NCI-H82 treated with DMSO at 0.1 percent for 48 hours (cell line): ENCODE measurements around the gene CDK10.
A peak's percentile ranks its signal among the peaks of the same experiment; 100 is the strongest.

Experiments
- DNase-seq: peaks from one replicate; lab custom pipeline; 2025; ENCODE audit not compliant: unreplicated experiment; lab: John Stamatoyannopoulos, UW

The CDK10 gene

DNA sequence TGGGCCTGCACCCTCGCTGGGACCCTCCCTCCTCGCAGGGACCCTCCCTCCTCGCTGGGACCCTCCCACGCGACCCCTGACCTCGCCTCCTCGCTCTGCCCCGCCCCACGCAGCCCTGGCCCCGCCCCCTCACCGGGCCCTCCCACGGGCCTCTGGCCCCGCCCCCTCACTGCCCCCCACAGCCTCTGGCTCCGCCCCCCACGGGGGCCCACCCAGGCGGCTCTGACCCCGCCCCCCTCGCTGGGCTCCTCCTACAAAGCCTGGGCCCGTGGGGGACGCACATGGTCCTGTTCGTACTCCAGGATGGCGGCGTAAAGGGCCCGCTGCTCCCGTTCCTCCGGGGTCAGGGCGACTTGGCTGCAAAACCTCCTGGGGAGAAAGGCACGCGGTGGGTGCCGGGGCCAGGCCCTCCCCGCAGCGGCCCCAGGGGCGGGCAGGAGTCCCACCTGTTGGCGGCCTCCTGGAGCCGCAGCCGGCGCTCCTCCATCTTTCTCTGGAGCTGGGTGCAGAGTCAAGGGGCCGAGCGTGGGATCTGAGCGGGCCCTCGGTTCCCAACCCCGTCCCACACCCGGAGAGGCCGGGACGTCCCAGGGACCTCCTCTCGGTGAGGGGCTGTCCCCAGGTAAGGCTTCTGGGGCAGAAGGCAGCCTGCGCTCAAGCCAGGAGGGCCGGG is 25.2 kb downstream of the CDK10 start:
- DNase-seq = peak; percentile 38

DNA sequence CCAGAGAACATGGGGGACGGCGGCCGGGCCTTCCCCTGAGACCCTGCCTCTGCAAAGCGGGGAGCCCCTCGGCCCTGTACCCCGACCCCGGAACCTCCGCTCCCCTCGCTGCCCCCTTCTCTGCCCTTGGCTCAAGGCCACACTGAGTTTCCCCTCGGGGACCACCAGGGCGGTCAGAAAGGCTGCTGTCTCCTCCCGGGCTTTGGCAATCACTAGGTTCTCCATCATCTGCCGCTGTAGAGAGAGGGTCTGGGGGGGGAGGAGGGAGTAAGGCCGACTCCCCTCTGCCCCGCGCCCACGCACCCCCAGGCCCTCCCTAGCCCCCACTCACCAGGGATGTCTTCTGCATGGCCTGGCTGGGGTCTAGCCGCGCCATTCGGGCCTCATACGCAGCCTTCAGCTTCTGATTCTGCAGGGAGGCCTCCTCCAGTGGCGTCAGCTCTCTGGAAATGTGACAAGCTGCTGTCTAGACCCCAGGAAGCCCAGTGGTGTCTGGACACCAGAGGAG is 25.8 kb downstream of the CDK10 start:
- no peak for DNase-seq

DNA sequence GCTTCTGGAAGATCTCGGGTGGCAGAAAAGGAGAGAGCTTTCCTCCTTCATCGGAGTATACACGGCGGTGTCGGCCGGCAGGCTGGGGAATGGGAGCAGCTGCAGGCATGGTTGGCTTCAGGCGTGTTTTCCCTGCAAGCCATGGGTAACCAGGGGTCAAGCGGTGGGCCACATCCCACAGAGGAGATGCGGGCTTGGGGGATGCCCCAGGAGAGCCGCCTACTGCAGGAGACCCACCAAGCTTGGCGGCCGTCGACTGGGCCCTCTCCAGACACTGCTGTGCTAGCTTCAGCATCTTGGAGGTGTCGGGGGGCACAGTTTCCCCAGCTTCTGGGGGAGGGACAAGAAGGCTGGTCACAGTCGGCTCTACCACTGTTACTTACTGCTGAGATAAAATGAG is 30.0 kb downstream of the CDK10 start:
- DNase-seq = no peak

DNA sequence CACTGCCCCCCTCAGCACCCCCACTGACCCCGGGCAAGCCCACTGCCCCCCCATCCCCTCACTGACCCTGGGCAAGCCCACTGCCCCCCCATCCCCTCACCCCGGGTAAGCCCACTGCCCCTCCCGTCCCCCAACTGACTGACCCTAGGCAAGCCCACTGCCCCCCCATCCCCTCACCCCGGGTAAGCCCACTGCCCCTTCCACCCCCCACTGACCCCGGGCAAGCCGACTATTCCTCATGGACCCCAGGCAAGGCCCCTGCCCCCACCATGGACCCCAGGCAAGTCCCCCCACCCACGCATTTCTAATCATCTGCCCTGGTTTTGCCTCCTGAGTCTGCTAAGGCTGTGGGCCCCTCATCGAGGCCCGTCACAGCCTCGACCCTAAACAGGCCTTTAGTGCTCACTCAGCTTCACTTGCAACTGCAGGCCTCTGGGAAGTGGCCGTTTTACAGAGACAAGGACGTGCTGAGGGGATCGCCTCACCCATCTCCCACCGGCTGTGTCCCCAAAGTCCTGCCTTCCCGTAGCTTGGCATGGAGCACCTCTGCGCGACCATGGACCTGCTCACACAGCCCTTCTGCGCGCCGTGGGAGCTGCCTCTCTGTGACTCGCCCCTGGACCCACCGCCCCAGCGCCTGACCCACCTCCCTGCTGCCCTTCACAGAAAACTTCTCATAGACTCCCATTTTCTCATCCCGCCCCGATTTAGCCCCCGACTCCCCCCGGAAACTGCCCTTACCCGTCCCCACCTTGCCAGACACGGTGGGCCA is 30.6 kb downstream of the CDK10 start:
- no peak for DNase-seq

DNA sequence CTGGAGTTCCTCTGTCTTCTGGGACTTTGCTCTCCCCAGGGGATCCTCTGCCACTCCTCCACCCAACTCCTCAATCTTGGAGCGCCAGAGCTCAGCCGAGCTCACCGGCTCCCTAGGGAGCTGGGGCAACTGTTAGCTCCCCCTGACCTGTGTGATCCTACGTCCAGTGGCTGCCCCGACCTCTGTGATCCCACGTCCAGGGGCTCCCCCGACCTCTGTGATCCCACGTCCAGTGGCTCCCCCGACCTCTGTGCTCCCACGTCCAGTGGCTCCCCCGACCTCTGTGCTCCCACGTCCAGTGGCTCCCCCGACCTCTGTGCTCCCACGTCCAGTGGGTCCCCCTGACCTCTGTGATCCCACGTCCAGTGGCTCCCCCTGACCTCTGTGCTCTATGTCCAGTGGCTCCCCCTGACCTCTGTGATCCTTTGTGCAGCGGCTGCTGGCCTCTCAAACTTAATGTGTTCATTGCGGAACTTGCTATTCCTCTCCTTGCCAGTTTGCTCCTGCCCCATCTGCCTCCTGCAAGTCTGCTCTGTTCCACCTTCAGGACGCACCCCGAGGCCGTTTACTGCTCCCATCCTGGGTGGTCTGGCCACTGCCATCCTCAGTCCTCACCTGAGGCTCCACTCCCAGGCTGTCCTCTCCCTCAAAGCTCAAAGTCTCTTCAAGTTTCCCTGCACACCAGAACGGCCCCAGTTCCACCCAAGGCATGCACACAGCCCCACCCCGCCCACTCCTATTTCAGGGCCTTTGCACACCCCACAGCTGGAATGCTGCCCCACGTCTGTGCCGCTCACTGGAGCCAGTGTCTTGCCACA is 31.4 kb downstream of the CDK10 start:
- no peak for DNase-seq

DNA sequence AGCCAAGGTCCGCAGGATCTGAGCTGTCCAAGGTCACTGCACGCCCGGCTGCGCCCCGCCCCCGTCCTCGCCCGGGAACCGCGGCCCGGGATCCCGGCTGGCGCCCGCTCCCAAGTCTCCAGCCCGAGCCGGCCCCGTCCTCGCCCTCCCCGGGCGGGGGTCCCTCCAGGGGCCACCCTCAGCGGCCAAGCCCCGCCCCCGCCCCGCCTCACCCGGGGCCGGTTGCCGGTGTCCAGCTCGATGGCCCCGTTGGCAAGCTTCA is 34.0 kb downstream of the CDK10 start:
- no peak for DNase-seq

DNA sequence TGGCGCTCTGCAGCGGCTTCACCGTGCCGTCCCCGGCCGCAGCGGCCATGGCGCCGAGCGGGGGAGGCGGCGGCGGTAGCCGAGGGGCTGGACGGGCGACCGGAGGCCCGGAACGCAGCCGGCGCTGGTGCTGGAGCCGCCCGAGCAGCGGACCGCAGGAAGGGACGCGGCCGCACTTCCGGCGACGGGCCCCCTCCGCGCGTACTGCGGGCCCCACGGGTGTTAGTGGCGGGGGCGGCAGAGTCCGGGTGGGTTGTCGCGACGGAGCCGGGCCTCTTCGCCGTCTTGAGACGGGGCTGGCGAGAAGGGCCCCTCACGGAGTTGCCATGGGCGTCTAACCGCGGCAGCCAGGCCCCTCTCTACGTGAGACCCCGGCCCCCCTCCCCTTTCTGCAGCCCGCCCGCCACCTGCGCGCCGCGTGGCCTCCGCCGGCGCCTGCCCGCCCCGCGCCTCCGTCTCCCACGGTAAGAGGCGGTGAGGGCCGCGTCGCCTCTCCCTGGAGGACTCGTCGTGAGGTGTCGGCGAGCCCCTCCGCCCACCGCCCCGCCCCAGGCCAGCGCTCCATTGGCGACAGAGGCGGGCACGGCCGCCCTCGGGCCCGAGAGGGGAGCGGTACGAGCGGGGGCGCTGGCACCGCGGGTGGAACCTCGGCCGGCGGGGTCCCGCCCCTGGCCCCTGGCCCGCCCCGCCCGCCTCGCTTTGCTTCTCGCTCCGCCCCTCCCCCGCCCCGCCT is 34.5 kb downstream of the CDK10 start, which contains the start of the genes VPS9D1 and ZNF276:
Gene VPS9D1 (minus strand): TSS at position 86 of the 733 bp plus-strand sequence. CDS start 37 bp downstream, at position 49.
Gene ZNF276 (plus strand): TSS at position 725 of the 733 bp plus-strand sequence. CDS start 104 bp downstream, outside the sequence.
- DNase-seq = no peak

DNA sequence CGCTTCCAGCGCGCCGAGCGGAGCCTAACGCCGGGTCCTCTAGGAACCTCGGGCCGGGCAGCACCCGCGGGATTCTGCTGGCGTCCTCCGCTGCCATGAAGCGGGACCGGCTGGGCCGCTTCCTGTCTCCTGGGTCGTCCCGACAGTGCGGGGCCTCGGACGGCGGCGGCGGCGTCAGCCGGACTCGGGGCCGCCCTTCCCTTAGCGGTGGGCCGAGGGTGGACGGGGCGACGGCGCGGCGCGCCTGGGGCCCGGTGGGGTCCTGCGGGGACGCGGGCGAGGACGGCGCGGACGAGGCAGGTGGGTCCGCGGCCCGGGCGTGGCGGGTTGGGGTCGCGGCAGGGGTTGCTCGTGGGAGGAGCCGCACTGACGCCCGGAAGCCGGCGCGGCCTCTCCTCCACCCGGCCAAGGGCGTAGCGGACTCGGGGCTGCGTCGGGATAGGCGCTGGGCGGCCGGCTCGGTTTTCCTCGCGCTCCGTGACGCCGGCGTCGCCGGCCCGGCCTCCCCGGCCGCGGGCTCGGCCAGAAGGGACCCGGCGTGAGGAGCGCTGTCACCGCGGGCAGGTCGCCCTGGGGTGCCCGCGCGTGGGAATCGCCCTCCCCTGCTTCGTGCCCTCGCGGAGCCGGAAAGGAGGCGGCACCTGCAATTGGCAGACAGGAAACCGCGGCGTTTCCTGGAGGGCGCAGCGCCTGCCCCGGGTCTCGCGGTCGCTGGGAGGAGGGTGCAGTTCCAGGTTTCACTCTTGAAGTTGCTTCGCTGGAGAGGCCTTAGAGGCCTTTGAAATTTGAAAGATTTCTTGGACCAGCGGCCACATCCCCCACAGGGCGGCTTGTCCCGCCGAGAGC is 35.3 kb downstream of the CDK10 start:
- DNase-seq = no peak

DNA sequence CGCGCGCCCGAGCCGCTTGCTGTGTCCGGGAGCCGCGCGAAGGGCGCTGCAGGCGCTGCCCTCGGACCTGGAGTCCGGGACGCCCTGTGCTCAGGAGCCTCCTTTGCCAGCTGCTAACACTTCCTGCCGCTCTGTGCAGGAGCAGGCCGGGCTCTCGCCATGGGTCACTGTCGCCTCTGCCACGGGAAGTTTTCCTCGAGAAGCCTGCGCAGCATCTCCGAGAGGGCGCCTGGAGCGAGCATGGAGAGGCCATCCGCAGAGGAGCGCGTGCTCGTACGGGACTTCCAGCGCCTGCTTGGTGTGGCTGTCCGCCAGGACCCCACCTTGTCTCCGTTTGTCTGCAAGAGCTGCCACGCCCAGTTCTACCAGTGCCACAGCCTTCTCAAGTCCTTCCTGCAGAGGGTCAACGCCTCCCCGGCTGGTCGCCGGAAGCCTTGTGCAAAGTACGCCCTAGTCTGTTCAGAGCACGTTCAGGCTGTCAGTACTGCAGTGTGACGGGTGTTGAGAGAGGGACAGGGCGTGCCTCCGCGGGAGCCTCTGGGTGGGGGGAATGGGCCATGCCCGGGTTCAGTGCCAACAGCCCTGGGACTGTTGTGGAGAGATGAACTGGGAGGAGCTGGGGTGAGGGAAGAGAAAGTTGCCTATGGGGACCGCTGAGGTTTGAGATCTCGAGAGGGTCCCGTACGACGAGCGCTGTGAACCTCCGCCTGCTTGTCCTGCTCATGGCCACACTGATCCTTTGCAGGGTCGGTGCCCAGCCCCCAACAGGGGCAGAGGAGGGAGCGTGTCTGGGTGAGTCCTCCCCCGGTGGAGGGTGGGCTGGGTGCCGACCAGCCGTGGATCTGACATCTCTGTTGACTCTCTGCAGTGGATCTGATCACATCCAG is 36.1 kb downstream of the CDK10 start:
- no peak for DNase-seq

DNA sequence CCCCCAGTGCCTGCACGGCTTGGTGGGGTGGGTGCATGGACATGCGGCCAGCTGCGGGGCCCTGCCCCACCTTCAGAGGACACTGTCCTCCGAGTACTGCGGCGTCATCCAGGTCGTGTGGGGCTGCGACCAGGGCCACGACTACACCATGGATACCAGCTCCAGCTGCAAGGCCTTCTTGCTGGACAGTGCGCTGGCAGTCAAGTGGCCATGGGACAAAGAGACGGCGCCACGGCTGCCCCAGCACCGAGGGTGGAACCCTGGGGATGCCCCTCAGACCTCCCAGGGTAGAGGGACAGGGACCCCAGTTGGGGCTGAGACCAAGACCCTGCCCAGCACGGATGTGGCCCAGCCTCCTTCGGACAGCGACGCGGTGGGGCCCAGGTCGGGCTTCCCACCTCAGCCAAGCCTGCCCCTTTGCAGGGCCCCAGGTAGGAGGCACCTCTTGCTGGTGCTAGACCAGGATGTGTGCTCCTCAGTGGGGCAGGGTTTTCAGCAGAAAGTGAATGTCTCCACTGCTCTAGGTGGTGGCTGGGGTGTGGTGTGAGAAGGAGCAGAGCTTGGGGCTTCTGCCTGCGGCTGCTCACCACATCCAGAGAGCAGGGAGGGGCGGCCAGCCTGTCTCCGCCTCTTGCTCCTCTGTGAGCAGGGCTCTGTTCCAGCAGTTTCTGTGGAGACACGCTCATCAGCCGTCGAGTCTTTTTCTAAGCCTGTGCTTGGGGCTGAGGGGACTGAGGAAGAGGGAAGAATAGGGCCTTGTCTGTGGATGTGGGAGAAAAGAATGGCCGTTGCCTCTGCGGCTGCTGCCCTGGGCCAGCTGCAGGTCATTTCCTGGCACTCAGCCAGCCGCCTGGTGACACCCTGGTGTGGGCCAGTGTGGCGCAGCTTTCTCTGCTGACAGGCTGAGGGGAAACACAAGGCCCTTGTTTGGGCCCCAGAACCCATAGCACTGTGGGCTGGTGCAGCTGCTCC is 37.1 kb downstream of the CDK10 start:
- DNase-seq = no peak

DNA sequence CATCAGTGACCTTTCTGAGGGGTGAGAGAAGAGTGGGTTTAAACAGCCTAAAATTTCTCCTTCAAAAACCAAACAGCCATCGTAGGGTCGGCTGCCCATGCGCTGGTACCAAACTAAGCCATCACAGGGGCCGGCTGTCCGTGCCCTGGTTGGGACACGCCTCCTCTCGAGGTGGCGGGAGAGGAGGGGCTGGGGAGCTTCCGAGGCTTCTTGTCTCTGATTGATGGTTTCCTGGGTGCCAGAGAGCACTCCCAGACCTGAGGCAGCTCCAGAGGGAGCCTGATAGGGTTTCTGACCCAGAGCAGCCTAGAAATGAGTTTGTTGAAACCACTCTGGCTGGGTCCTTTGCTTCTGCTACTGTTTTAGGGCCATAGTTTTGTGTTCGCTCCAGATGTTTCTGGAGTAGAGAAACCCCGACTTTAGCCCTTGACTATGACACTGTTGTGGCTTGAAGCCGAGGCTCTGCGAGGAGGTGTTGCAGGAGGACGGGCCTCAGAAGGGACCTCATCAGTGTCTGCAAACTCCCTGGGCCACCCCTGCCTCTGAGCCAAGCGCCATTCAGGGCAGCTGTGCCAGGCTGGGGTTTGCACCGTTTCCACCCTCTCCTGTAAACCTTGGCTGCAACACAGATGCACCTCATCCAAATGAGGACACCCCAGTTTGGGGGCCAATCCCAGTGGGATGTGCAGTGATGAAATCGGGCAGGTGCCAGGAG is 41.1 kb downstream of the CDK10 start:
- no peak for DNase-seq

DNA sequence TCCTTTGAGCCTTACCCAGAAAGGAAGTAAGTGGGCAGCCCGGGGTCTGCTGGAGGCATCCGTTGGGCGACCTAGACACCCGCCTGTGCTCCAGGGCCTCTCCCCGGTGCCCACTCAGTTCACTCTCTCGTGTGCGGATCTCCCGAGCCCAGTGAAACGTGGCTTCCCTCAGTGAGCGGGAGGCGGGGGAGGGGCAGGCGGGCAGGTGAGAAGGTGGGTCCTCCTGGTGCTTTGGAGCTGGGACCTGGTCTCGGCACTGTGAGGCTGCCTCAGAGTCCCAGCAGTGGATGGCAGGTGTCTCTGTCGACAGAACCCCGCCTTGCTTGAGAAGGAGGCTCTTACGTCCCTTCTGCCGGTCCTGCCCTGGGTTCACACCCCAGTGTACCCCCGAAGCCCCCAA is 42.8 kb downstream of the CDK10 start:
- DNase-seq = no peak

DNA sequence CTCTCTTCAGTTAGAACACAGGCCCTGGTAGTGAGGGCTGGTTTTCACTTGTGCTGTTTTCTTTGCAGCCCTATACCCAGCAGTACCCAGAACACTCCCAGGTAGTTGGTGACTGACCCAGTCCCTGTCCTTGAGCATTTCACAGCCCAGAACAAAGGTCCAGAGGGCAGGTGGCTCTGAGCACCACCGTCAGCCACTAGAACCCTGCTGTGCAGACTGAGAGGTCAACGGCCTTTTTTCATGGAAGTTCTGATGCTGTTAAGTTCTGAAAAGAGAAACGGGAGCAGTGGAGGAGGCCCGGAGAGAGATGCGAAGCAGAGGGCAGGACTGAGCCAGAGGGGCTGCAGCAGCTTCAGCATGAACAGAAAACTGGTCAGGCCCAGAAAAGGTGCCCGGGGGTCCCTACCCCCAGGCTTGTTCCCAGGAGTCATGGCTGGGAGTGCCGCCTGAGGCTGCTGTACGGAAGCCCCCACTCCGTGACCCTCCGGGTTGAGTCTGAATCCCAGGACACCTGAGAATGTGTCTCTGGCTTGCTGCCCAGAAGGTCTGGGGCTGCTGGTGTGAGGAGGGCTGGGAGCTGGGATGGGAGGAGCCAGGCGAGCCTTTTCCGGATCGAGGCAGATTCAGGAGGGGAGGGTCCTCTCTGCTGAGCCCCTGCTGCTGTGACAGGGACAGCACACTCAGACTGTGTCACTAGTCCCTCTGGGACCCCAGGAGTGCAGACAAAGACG is 43.5 kb downstream of the CDK10 start:
- DNase-seq = no peak

DNA sequence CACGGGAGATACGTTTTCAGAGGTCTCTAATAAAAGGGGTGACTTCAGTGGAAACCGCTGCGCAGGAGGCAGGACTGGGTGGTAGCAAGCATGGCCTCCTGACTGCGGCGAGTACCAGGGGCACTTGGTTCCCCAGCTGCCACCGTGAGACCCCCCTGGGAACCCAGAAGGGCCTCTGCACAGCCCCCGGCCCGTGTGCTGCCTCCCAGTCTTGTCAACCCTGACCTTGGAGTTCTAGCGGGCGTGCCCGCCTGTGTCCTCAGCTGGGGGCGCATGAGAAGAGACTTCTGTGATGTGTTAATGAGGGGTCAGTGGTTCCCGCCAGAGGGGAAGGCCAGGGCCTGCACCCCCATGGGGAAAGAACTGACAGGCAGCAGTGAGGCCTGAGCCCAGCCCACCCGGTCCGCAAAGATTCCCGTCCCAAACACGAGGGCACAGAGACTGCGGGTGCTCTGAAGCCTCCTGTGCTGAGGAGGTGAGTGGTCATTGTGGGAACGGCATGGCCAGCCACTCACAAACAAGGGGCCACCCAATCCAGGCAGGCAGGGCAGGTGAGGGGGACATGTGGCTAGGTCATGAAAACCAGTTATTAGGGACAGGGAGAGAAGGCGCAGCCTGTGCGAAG is 44.2 kb downstream of the CDK10 start:
- no peak for DNase-seq

DNA sequence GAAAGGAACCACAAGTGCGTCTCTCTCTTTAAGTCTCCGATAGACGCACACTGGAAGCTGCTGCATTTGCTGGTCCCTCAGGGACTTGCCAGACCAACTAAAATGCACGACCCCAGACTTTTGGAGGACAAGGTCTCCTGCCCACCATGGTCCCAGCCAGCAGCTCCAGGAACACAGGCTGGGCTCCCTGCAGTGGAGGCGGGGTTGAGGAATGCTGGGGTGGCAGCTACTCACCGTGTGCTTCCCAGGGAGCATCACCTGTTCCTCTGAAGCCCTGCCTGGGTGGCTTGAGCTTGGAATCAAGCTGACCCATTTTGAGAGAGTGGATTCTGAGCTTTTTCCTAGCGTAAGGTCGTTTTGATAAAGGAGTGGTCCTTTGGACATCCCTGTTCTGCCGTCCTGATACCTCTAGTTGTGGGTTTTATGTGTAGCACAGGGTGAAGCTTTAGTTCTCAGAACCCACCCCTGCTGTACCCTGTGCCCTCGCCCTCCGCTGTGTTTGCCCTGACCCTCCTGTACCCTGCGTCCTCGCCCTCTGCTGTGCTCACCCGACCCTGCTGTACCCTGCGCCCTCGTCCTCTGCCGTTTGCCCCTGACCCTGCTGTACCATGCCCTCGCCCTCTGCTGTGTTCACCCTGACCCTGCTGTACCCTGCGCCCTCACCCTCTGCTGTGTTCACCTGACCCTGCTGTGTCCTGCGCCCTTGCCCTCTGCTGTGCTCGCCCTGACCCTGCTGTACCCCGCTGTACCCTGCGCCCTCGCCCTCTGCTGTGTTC is 45.8 kb downstream of the CDK10 start:
- no peak for DNase-seq

DNA sequence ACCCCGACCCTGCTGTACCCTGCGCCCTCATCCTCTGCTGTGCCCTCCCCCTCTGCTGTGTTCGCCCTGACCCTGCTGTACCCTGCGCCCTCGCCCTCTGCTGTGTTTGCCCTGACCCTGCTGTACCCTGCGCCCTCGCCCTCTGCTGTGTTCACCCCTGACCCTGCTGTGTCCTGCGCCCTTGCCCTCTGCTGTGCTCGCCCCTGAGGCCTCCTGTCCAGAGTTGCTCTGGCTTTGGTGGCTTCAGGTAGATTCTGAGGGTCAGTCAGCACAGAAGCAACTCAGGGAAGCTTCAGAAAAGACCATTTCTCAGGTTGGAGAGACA is 46.4 kb downstream of the CDK10 start:
- no peak for DNase-seq
